ENCODE measurements around the gene AHNAK.

Gene AHNAK

GRCh38 chr11:62428871-62429560, 117.6 kb downstream of the AHNAK start:
- FAIRE-seq: no peak

DNA sequence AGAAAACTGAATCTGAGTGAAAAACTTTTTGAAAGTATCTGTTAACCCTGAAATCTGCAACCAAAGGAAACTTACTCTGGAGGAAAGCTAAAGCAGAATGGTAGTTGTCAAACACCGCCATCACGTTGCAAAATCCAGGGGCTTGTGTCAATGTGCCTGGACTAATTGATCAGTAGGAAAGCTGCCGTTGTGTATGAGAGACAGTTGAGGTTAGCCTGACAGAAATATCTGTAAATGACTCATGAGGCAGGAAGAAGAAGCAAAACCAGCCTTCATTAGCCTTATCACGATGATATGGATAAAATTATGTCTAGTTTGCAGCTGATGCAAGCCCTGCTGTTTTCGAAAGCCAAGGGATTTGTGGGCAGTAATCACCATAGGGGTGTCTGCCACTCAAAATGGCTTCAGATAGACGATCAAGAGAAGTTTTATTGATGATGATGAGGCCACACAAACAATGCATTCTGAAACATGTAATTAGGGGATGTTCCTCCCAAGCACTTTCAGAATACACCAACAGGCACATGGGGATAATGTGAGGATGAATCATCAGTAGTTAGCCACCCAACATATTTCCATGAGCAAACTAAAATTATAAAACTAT, 118.9 kb downstream of the AHNAK start:
- FAIRE-seq: no peak

DNA sequence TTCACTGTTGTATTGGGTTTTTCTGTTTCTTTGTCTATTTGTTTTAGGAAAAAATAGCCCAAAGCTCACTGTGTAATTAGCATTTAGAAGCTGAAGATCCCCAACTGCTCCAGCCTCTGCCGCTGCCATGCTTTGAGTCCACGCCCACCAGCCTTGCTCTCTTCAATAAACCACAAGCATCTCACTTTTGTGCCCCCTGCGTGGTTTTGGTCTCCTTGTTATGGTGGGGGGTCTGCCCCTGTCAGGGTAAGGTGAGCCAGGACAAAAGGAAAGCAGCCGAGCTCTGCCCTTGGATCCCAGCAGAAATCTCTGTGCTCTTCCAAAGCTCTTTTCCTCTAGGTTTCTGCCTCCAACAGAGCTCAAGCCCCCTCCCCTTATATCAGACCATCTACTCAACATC, 123.6 kb downstream of the AHNAK start:
- FAIRE-seq: no peak

DNA sequence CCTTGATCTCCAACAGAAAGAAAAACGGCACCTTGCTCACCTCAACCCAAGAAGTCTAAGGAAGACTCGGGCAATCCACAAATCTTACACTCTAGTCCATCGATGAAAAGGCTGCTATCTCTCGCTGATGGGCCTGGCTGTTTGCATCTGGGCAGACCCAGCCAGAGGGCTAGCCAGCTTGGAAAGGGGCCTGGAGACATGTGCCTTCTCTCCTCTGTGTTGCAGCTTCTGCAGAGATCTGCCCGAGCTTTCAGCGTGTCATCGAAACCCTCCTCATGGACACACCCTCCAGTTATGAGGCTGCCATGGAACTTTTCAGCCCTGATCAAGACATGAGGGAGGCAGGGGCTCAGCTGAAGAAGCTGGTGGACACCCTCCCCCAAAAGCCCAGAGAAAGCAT, 124.6 kb downstream of the AHNAK start:
- no peak for FAIRE-seq

DNA sequence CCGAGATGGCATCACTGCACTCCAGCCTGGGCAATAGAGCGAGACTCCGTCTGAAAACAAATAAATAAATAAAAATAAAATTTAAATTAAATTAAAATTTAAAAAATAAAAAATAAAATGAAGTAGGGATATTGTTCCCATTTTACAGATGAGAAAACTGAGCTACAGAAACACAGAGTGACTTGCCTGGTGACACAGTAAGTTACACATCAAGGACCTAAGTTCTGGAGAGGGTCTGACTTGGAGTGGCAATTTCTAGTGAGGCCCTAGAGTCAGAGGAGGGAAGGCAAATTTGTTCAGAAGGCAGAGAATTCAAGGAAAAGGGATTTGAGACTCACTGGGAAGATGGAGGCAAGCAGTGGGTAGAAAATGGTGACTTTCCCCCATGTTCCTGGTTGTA, 125.7 kb downstream of the AHNAK start:
- FAIRE-seq: no peak

- FAIRE-seq: no peak
Observed at GRCh38 chr11:62419943-62420342, 126.7 kb downstream of the AHNAK start.

- no peak for FAIRE-seq
Observed at GRCh38 chr11:62419314-62419929, 127.2 kb downstream of the AHNAK start.

DNA sequence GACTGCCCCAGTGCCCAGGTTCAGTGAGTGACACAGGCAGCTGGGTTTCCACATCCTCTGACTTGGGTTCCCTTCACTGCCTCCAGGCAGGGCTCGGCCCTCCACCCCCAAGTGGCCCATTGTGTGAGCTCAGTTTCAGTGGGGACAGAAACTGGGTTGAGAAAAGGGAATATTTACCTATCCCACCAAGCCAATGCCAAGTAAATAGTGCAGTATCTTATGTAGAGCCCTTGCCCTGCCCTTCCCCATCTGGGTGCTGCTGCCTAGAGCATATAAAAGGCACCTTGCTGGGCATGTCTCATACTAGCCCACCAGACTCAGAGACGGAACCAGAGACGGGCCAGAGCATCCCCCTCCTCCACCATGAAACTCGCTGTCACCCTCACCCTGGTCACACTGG, 127.9 kb downstream of the AHNAK start, which contains the start of gene SCGB1A1:
TSS of gene SCGB1A1 (plus strand) at position 301 of the 400 bp plus-strand sequence. CDS start at position 364, 63 bp downstream.
- FAIRE-seq: no peak

- no peak for FAIRE-seq
Observed at GRCh38 chr11:62418136-62418535, 128.5 kb downstream of the AHNAK start.

- FAIRE-seq: no peak
Observed at GRCh38 chr11:62416596-62416995, 130.0 kb downstream of the AHNAK start.

DNA sequence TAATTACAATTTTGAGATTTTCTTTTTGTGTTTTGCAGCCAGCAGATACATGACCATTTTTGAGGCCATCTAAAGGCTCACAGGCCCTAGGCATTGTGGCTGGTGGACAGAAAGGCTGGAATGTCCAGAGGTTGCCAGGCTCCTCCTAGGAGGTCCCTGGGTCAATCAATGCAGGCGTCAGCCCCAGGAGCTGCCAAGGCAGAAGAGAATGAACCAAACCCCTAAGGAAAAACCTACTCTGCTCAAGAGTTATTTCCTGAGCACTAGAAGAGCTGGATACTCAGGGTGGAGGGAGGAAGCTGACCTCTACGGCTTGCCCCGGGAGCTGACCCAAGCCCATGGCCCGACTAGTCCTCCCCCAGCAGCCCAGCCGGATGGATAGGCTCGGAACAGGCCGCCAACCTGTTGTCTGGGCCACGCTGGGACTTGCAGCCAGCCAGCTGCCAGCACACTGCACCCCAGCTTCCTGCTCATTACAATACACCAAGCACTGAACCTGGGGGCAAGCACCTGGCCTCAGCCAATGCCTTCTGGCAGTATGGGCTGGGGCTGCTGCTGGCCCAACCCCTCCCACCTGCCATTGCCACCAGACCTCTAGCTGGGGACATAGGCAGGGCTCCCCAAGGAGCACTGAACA, 133.4 kb downstream of the AHNAK start:
- FAIRE-seq: no peak

DNA sequence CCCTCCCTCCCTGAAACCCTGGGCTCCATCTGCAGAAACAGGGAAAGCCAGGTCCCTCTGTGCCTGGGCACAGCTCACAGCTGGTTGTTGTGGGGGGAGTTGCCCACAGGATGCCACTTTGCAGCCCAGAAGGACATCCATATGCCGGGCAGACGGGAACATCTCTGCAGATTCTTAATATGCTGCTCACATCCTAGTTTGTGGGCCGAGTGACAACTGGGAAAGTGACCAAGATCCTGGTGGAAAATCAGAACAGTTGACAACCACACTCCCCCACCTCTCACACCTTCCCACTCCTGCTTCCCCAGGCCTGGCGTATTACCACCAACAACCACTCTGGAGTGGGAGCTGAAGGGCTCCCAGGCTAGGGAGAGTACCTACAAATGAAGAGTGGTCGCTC, 135.1 kb downstream of the AHNAK start:
- FAIRE-seq: no peak

DNA sequence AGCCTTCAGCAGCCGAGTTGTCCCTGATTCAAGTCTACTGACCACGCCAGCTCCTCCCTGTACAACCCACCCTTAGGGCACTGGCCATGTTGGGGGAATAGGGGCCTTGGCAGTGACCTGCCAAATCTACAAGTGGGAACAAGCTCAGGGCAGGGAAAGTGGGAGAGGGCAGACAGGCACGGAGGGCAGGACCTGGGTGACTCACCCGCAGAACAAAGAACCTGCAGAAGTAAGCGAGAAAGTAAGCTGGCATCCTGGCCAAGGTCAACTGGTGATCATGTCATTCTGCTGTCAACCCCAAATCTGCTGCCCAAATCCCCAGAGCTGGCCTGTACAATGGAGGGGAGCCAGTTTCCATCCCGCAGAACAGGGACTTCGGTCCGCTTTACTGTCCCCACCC, 135.6 kb downstream of the AHNAK start:
- no peak for FAIRE-seq

DNA sequence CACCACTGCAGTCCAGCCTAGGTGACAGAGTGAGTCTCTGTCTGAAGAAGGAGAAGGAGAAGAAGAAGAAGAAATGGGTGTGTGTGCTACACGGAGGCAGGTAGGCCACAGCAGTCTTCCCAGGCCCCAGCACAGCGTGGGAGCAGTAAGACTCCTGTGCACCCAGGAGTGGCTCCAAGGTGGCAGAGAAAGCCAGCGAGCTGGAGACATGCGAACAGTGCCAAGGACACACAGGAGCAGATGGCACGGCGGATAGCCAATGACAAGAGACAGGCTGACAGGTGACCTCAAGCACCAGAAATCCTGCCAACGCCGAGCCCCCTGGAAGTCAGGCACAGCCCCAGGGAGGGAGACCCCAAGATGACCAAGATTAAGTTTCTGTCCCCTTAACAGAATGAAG, 136.8 kb downstream of the AHNAK start:
- no peak for FAIRE-seq

DNA sequence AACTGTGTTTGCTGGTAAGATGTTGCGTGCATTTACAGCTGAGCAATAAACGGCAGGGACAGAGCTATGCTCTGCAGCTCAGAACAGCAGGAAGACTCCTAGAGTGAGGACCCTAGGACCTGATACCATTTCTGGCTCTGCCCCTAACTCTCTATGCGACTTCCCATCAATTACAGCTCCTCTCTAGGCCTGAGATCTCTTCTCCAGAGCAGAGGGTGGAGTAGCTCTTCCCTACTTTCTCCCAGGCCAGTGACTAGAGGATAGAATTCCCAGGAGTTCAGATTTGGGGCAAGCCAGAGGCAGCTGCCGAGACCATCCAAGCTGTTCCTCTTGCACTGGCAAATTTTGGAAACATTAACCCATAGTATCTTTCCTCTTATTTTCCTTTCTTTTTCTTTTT, 140.6 kb downstream of the AHNAK start:
- FAIRE-seq: no peak

GRCh38 chr11:62404901-62405300, 141.7 kb downstream of the AHNAK start:
- no peak for FAIRE-seq

DNA sequence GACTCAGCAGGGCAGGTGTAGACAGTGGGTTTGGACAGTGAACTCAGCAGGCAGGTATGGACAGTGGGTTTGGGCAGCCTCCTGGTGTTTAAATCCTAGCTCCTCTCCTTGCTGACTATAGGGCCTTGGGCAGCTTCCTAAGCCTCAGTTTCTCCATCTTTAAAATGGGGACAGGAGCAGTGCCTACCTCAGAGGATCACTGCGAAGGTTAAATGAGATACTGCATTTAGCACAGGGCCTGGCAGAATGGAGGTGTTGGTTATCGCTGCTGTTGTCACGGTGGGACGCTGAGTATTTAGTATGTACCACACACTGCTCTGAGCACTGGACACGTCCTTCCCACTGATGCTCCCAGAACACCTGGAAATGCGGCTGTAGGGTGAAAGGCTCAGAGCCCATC, 142.2 kb downstream of the AHNAK start:
- FAIRE-seq: no peak

DNA sequence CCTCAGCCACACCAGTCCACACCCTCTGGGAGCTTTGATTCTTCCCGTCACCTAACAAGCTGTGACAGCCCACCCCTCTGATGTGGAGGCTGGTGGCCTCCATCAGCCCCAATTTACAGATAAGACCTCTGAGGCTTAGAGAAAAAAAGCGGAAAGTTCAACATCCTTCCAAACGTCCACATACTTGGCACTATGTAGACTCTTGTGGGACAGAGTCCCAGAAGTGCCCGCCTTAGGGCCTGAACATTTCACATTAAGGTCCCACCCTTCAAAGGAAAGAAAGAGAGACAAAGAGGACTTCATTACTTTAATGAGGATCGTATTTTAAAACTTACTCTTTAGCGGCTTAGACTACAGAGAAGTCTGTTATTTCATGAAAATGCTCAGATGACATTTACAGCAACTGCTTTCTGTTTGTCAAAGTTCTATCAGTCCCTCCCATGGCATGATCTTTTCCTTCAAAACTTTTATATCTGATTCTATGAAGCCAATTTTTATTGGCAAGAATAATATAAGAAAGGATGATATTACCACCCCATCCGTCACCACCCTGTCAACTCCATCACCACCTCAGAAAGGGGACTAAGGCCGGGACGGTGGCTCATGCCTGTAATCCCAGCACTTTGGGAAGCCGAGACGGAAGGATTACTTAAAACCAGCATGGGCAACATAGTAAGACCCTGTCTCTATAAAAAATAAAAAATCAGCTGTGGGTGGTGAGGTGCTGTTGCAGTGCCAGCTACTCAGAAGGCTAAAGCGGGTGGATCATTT, 143.5 kb downstream of the AHNAK start:
- no peak for FAIRE-seq

GRCh38 chr11:62402226-62402959, 144.2 kb downstream of the AHNAK start:
- FAIRE-seq: no peak

GRCh38 chr11:62401811-62402210, 144.8 kb downstream of the AHNAK start:
- FAIRE-seq: no peak

- no peak for FAIRE-seq
Observed at GRCh38 chr11:62401356-62401755, 145.2 kb downstream of the AHNAK start.

DNA sequence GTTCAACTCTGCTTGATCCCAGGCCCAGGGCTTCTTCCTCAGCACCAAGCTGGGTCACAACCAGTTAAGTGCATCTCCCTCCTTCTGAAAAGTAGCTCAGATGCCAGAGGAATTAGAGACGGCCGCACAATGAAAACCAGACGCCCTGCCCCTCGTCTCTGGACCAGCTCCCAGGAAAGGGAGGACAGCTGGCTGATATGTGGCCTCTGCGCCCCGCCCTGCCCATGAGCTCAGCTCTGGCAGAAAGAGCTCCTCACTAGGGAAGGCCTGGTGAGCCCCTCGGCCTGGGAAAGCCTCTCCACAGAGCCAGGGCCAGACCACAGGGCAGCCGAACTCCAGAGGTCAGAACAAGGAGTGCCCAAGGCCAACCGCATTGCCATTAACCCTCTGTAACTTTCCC, 145.8 kb downstream of the AHNAK start:
- no peak for FAIRE-seq

All from TTC549 (cell line).